Heart right ventricle (tissue), 16 donors: ENCODE results near the gene PID1. TPM values are rescaled to one million over a fixed set of nuclear protein-coding genes. Genes with fewer than 3 reads are reported as not detected.

Experiments
- ATAC-seq, 8 donors: fragments of 200-7000 bp; cut with Tn5 transposase; one replicate each; pipeline ENCODE4 v1.9.1; 2020; ENCODE audit warnings: mild to moderate bottlenecking in 8 of 8, moderate library complexity in 8 of 8, moderate number of reproducible peaks in 1 of 8
- DNase-seq, 2 donors: peaks; one replicate each; pipeline ENCODE4 v3.0.0-alpha.2; 2020
- H3K27ac ChIP-seq, 10 donors: fragments of 200-600 bp; sonication (generic) in 2 of 10; one replicate each; pipeline versions ENCODE4 v1.5.0 to v1.8.0; 2020 to 2022; ENCODE audit warnings: mild to moderate bottlenecking in 3 of 10
- H3K27me3 ChIP-seq, 7 donors: fragments of 200-600 bp; one replicate each; pipeline ENCODE4 v1.8.0; 2021 to 2022; ENCODE audit warnings: mild to moderate bottlenecking in 2 of 7
- H3K36me3 ChIP-seq, 9 donors: fragments of 200-600 bp; sonication (generic) in 1 of 9; one replicate each; pipeline versions ENCODE4 v1.5.0 to v1.8.0; 2020 to 2022; ENCODE audit warnings: mild to moderate bottlenecking in 2 of 9
- H3K4me1 ChIP-seq, 9 donors: fragments of 200-600 bp; sonication (generic) in 1 of 9; one replicate each; pipeline versions ENCODE4 v1.5.0 to v1.8.0; 2020 to 2022; ENCODE audit warnings: mild to moderate bottlenecking in 4 of 9
- H3K4me3 ChIP-seq, 10 donors: fragments of 200-600 bp; sonication (generic) in 2 of 10; one replicate each; pipeline versions ENCODE4 v1.5.0 to v1.8.0; 2020 to 2022; ENCODE audit warnings: mild to moderate bottlenecking in 7 of 10, moderate library complexity in 2 of 10
- H3K9me3 ChIP-seq, 11 donors: fragments of 200-600 bp in 10 of 11; sonication (generic) in 2 of 11; one replicate each; pipeline versions ENCODE4 v1.5.0 to v1.8.0; 2013 to 2022; ENCODE audit warnings: mild to moderate bottlenecking in 2 of 11, control low read depth in 1 of 11, moderate library complexity in 1 of 11
- WGBS, 2 donors: extraction: QIAGEN DNeasy Blood & Tissue Kit; methylation state at CpG; one replicate each; pipeline ENCODE4 v1.1.7; 2013; ENCODE audit warnings: inconsistent platforms in 1 of 2; 5-methylcytosine and 5-hydroxymethylcytosine counted together
- intact Hi-C, 10 donors: fragments of 100-400 bp; cut with DNase I; formaldehyde crosslinking; loops; one replicate each; pipeline versions ENCODE4 v1.11.1 to v1.14.2; 2022
- polyA plus RNA-seq, 2 donors: library from polyadenylated mRNA; stranded (reverse); fragments of 200-250 nt; gene quantifications; one replicate each; pipeline ENCODE4 v1.2.3, GENCODE V29; 2013
- total RNA-seq, 10 donors: library from RNA; stranded (reverse); fragmentation: NEBNext Ultra II Directional in 3 of 10; extraction: Animal tissue kit (Norgen Biotek cat#: 25700) in 3 of 10; gene quantifications; one replicate each; pipeline versions ENCODE4 v1.2.1 to v1.2.4, GENCODE V29; 2021 to 2023
- TF ChIP-seq, protein P1 (sequence below), 9 donors: fragments of 200-600 bp; sonication (generic) in 2 of 9; IDR thresholded peaks; one replicate each; pipeline versions ENCODE4 v1.5.0 to v1.8.0; 2021 to 2022; ENCODE audit warnings: antibody characterized with exemption in 9 of 9, mild to moderate bottlenecking in 5 of 9, moderate library complexity in 1 of 9
- donor health status: Arrhythmogenic right ventricular cardiomyopathy.
- donor health status: ischemic (EF 13 %, LVEDD 7.1; RV severe dilation, severe dysfunction).
- donor health status: healthy with polysubstance abuse.
- donor health status: DM: no; HTN: yes; CAD: no.
- donor health status: DM: no; HTN: no; CAD: no.
- donor health status: ischemic (EF 25% LVEDD 6.9; RV normal size, moderate dysfunction).
- donor health status: ischemic (EF 25% LVEDD 5.7; RV mildly dilated, moderate dysfunction).
- donor health status: healthy.
- donor health status: DM: yes; HTN: yes; CAD: no.
- donor health status: Ischemic cardiomyopathy.
- donor health status: ischemic (EF 35%, LVEDD 5.7; RV mildly dilated, moderate dysfunction).
- donor health status: nonischemic (EF 11% LVEDD 7.7; RV severe dilation, severe dysfunction).
- donor health status: DM: yes; HTN: yes; CAD: no.
- donor health status: PGD.
- donor health status: ischemic (EF 29% LVEDD 5.4; RV normal size, mild dysfunction).
- donor health status: nonischemic (EF 23%, LVEDD 6.1; RV moderate dilation, normal function).

Gene PID1
- total and polyA plus RNA-seq, 12 donors, result 3.6 to 12.0 (median 6.1) TPM

DNA sequence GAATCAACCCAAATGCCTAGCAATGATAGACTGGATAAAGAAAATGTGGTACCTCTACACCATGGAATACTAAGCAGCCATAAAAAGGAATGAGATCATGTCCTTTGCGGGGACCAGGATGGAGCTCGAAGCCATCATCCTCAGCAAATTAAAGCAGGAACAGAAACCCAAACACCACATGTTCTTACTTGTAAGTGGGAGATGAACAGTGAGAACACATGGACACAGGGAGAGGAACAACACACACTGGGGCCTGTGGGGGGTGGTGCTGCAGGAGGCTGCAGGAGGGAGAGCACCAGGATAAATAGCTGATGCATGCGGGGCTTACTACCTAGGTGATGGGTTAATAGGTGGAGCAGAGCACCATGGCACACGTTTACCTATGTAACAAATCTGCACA is 8.4 kb upstream of the PID1 start:
- no peaks in the 10 kb centered on the region for H3K9me3 ChIP-seq
- H3K27ac ChIP-seq, result no peak overlapping the region
- WGBS, 2 donors, result 87 to 90% methylated on average over 4 of the region's 4 CpGs
- H3K27me3 ChIP-seq, result no peaks in the 10 kb centered on the region
- peaks cover 0 to 11% (median 0%) of the 10 kb centered on the region in 9 donors for H3K4me1 ChIP-seq
- H3K4me3 ChIP-seq, result no peak overlapping the region
- intact Hi-C loops, result loop anchor here in 5 of 10 donors (5.0 to 10.0 kb wide), 5 partner anchors 305 to 1385 kb away; no protein-coding TSS in a partner anchor
- DNase-seq (no peak), ATAC-seq (no peak)
- TF ChIP-seq, protein P1, sequence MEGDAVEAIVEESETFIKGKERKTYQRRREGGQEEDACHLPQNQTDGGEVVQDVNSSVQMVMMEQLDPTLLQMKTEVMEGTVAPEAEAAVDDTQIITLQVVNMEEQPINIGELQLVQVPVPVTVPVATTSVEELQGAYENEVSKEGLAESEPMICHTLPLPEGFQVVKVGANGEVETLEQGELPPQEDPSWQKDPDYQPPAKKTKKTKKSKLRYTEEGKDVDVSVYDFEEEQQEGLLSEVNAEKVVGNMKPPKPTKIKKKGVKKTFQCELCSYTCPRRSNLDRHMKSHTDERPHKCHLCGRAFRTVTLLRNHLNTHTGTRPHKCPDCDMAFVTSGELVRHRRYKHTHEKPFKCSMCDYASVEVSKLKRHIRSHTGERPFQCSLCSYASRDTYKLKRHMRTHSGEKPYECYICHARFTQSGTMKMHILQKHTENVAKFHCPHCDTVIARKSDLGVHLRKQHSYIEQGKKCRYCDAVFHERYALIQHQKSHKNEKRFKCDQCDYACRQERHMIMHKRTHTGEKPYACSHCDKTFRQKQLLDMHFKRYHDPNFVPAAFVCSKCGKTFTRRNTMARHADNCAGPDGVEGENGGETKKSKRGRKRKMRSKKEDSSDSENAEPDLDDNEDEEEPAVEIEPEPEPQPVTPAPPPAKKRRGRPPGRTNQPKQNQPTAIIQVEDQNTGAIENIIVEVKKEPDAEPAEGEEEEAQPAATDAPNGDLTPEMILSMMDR (IDR thresholded peaks at IDR 0.05), result no peak
- H3K36me3 ChIP-seq, result no peaks in the 10 kb centered on the region

DNA sequence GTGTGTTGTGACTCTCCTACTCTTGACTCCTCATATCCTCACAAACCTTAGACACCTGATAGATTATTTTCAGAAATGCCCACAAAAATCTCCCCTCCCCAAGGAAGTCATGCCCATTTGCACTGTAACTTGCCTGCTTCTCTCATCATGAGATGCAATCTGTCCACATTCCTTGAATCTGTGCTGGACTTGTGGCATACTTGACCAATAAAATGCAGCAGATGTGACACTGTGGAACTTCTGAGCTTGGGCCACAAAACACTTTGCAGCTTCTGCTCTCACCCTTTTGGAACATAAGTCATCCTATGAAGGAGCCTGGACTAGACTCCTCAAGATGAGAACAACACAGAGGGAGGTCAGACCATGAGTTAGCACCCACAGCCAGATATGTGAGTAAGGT is 4.4 kb upstream of the PID1 start:
- Histone ChIP-seq H3K4me3 (no peak overlapping the region), H3K27me3 (peaks cover 0 to 22% (median 5%) of the 10 kb centered on the region in 7 donors), H3K4me1 (peaks cover 0 to 13% (median 3%) of the 10 kb centered on the region in 9 donors), H3K36me3 (no peaks in the 10 kb centered on the region), H3K27ac (no peak overlapping the region), H3K9me3 (no peaks in the 10 kb centered on the region)
- DNase-seq (no peak), ATAC-seq (no peak)
- intact Hi-C loops, result loop anchor here in 5 of 10 donors (5.0 to 10.0 kb wide), 5 partner anchors 309 to 1381 kb away; no protein-coding TSS in a partner anchor
- TF ChIP-seq, protein P1 (IDR thresholded peaks at IDR 0.05), result no peak

DNA sequence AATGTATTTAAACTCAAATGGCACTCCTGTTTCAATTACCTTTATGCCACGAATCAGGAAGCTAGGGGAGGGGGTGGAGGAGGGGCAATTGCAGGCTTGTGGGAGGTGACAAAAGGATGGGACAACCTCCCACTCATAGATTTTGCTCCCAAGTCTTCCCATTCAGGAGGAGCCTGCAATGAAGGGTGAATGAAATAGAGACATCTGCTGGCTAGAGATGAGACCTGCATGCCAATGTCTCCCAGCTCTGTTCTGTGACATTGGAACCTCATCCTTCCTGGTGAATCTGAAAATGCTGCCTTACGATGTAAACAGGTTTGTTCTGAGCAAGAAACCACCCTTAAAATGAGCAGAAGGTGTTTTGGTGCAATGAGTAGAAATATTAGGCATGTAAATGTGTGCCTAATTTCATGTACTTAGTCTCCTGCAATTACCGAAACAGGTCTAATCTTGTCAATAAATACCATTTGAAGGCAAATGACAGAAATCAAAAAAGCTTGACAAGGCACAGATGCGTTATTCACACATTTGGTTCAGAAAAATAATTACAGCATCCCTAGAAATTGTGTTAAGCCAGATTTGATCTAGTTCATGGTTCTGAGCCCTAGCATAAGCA is 2.7 kb upstream of the PID1 start:
- Histone ChIP-seq H3K27ac (no peak overlapping the region), H3K27me3 (peaks cover 0 to 37% (median 10%) of the 10 kb centered on the region in 7 donors), H3K9me3 (no peaks in the 10 kb centered on the region), H3K4me3 (peak overlapping the region in 7 of 10 donors; percentile 23 to 44 (median 37)), H3K36me3 (no peaks in the 10 kb centered on the region), H3K4me1 (peaks cover 0 to 13% (median 3%) of the 10 kb centered on the region in 9 donors)
- TF ChIP-seq, protein P1 (IDR thresholded peaks at IDR 0.05), result peak; percentile 26 to 85 (median 77)
- ATAC-seq (peak; percentile 59 to 83 (median 80)), DNase-seq (peak; percentile 16 to 64)
- intact Hi-C loops, result loop anchor here (2.0 to 10.0 kb wide), 10 partner anchors 137 to 1379 kb away; no protein-coding TSS in a partner anchor
- 39 to 43% methylated on average over 4 of the region's 4 CpGs for WGBS, 2 donors

DNA sequence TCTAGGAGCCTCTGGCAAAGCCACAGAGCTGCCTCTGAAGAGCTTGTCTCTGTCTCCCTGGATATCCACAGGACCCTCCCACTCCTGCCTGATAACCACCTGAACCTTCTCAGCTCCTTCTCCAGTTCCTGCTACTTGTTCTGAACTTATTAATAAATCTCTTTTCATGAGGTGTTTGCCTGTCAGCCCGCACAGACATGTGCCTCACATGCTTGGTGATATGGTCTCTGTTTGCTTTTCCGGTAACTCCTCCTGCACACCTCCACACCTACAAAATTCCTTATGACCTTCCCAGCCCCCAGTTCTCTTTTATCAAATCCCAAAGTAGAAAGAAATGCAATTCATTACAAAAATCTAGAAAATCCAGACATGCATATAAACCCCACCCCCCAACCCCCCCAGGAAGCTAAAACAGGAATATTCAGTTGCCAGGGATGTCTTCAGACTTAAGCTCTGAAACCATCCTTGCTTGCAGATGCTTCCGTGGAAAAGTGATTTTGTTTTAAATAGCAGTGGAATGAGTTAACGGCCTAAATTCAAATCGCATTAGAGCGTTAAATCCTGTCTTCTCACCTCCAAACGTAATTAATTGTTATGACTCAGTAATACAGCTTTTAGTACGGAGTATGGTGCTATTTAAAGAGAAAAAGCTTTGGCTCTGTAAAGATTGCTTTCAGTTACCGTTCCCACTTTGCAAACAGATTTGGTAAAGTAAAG is 2.1 kb upstream of the PID1 start:
- Histone ChIP-seq H3K27me3 (peaks cover 0 to 41% (median 10%) of the 10 kb centered on the region in 7 donors), H3K36me3 (no peaks in the 10 kb centered on the region), H3K4me3 (peak overlapping the region in 7 of 10 donors; percentile 23 to 44 (median 37)), H3K4me1 (peaks cover 0 to 13% (median 4%) of the 10 kb centered on the region in 9 donors), H3K27ac (no peak overlapping the region), H3K9me3 (no peaks in the 10 kb centered on the region)
- TF ChIP-seq, protein P1 (IDR thresholded peaks at IDR 0.05), result no peak
- no peak for DNase-seq
- peak in 2 of 8 donors; percentile 6 to 31 for ATAC-seq
- intact Hi-C loops, result loop anchor here (2.0 to 10.0 kb wide), 10 partner anchors 136 to 1378 kb away; no protein-coding TSS in a partner anchor
- WGBS, 2 donors, result 27 to 28% methylated on average over 9 of the region's 9 CpGs
